ENCODE results near the gene SLIT1.

SLIT1 gene

GRCh38 chr10:97119058-97119745 lies 66.6 kb downstream of the SLIT1 start:
- TF ChIP-seq POLR2AphosphoS5 (IDR thresholded peaks at IDR 0.05; ENCODE audit: low read depth, low read length) (no peak), SIN3A (IDR thresholded peaks at IDR 0.05; ENCODE audit: borderline replicate concordance, insufficient read depth, low read length) (no peak), REST (IDR thresholded peaks at IDR 0.05; ENCODE audit: insufficient read depth in 1 of 2, low read depth in 2 of 2, low read length in 2 of 2) (no peak), TAF1 (IDR thresholded peaks at IDR 0.05; ENCODE audit: borderline replicate concordance, insufficient read depth, low read length) (no peak), FOXP2 (optimal IDR thresholded peaks at IDR 0.05; ENCODE audit: borderline replicate concordance, extremely low read depth, extremely low read length, insufficient read depth) (no peak)

DNA sequence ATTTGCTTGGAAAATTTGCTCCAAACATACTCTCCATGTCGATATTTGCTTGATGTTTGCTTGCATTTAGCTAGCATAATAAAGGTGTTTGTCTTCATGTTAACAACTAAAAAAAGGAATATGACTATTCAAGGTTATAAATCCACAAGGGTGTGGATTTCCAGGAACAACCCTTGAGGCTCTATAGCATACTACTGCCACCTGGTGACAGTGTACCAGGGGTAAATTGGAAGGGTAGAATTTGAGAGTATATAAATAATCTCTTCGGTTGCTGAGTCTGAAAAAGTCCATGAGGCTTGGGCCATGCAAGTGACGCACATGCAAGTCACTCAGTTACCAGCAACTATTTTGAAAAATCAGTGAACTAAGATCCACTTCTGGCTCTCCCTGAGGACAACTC lies 68.4 kb downstream of the SLIT1 start:
- no peak for TF ChIP-seq FOXP2 (optimal IDR thresholded peaks at IDR 0.05; ENCODE audit: borderline replicate concordance, extremely low read depth, extremely low read length, insufficient read depth)
- TF ChIP-seq REST (IDR thresholded peaks at IDR 0.05; ENCODE audit: insufficient read depth in 1 of 2, low read depth in 2 of 2, low read length in 2 of 2) = peak in 1 of 2 experiments; percentile 56; a peak in 1 of 4 replicates

- no peak for TF ChIP-seq REST (IDR thresholded peaks at IDR 0.05; ENCODE audit: insufficient read depth in 1 of 2, low read depth in 2 of 2, low read length in 2 of 2)
- no peak for TF ChIP-seq TAF1 (IDR thresholded peaks at IDR 0.05; ENCODE audit: borderline replicate concordance, insufficient read depth, low read length)
- TF ChIP-seq FOXP2 (optimal IDR thresholded peaks at IDR 0.05; ENCODE audit: borderline replicate concordance, extremely low read depth, extremely low read length, insufficient read depth) = no peak
- no peak for TF ChIP-seq POLR2AphosphoS5 (IDR thresholded peaks at IDR 0.05; ENCODE audit: low read depth, low read length)
- TF ChIP-seq SIN3A (IDR thresholded peaks at IDR 0.05; ENCODE audit: borderline replicate concordance, insufficient read depth, low read length) = no peak
These were observed 69.1 kb downstream of the SLIT1 start for GRCh38 chr10:97116462-97117162.

DNA sequence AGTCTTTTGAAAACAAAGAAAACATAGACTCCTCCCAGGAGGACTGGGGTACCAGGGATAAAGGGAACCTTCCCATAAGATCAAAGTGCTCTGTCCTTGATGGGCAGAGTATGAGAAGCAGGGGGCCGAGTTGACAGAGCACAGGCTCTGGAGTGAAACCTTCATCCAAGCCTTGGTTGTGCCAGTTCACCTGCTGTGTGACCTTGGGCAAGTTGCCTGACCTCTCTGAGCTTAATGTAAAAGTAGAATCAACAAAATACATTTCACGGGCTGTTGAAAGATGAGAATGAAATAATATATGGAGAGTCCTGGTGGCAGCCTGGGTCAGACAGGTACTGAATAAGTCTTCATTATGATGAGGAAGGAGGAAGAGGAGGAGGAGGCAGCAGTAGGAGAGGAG lies 69.9 kb downstream of the SLIT1 start:
- TF ChIP-seq REST (IDR thresholded peaks at IDR 0.05; ENCODE audit: insufficient read depth in 1 of 2, low read depth in 2 of 2, low read length in 2 of 2) (no peak), TAF1 (IDR thresholded peaks at IDR 0.05; ENCODE audit: borderline replicate concordance, insufficient read depth, low read length) (no peak), FOXP2 (optimal IDR thresholded peaks at IDR 0.05; ENCODE audit: borderline replicate concordance, extremely low read depth, extremely low read length, insufficient read depth) (no peak), SIN3A (IDR thresholded peaks at IDR 0.05; ENCODE audit: borderline replicate concordance, insufficient read depth, low read length) (no peak)
